Fibroblast of skin of scalp (primary cell): ENCODE measurements around the gene POU1F1.
"Not testable (repeated sequence)": the region's sequence is repeated elsewhere in the genome, so short reads cannot be mapped to it uniquely, and the experiment has no call there.

Experiments
- DNase-seq: peaks from one replicate; pipeline ENCODE4 v3.0.0-alpha.2; 2013

The POU1F1 gene

DNA sequence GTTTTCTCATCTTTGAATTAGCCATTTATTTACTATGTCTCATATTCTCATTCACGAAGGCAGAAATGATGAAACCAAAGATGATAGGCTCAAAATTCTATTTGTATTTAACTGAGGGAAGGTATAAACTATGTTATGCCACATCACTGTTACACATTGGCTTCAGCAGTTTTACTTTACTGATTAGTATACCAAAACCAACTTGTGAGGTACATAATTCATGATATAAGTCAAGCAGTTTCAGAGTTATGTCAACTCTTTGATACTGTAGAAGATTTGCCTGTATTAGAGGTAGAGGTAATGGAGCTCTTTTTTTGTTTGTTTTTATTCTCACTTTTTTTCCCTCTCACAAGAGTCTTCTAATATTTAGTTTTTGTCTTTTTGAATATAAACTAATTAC lies 26.4 kb downstream of the POU1F1 start:
- DNase-seq, result no peak

- DNase-seq, result no peak
These were observed 27.6 kb downstream of the POU1F1 start for GRCh38 chr3:87248831-87249230.

DNA sequence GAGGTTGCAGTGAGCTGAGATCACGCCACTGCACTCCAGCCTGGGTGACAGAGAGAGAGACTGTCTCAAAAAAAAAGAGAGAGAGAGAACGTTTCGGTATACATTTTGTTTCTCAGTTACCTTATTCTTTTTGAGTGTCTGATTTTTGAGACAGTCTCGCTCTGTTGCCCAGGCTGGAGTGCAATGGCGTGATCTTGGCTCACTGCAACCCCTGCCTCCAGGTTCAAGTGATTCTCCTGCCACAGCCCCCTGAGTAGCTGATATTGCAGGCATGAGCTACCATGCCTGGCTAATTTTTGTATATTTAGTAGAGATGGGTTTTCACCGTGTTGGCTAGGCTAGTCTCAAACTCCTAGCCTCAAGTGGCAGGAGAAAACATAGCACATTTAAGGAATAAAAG lies 28.2 kb downstream of the POU1F1 start:
- not testable (repeated sequence) for DNase-seq

DNA sequence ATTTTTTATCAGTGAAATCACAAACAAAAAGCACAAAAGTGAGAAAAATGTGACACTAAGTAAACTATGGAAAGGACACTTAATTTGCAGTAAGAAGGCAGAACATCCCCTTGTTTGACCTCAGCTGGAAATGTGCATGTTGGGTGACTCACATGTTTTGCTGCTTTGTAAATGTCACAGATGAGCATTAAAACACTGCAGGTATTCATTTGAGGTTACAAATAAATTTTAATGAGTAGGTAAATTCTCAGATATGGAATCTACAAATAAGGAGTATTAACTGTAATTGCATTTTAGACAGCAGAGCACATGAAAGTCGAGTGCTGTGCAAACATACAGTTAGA lies 29.0 kb downstream of the POU1F1 start:
- DNase-seq, result no peak

- DNase-seq, result no peak
These were observed 29.5 kb downstream of the POU1F1 start for GRCh38 chr3:87246662-87247429.

GRCh38 chr3:87236093-87236492 lies 40.3 kb downstream of the POU1F1 start:
- DNase-seq, result no peak

- DNase-seq, result no peak
These were observed 42.6 kb downstream of the POU1F1 start for GRCh38 chr3:87233805-87234204.

DNA sequence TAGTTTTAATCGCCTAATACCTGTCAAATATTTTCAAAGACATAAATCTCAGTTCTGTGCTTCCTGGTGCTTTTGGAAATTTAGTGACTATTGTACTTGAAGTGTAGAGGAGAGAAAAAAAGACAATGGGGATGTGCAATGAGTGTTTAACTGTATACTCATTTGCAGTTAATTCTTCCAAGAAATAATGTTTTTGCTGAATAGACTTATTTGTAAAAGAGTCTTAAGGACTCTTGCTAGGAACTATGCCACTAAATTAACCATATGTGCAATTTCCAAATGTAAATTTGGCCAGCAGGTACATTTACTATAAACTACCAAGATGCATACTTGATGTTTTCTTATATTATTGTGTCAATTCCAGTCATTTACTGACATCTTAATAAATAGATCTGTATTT lies 47.3 kb downstream of the POU1F1 start:
- no peak for DNase-seq

- DNase-seq, result peak; percentile 34
These were observed 48.1 kb downstream of the POU1F1 start for GRCh38 chr3:87228316-87228715.

DNA sequence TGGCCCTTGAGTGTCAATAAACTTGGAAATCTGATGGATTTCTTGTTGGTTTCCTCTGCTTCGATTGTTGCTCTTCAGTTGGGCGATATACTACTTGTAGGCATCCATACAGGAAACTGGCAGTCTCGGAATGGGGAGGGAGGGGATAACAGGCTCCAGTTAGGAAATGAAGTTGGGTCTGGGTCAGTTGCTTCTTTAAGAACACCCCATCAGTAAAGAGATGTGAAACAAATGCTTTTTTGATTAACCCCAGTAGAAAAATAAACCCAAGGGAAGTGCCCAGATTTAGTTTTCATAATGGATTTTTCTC lies 48.6 kb downstream of the POU1F1 start:
- no peak for DNase-seq

GRCh38 chr3:87227104-87227834 lies 49.1 kb downstream of the POU1F1 start, which contains the start of gene CHMP2B:
CHMP2B (plus strand) TSS chr3:87227309; CDS start chr3:87227523, 214 bp downstream.
- peak; percentile 91 for DNase-seq

GRCh38 chr3:87225659-87226058 lies 50.7 kb downstream of the POU1F1 start:
- DNase-seq, result no peak

GRCh38 chr3:87219611-87220010 lies 56.8 kb downstream of the POU1F1 start:
- no peak for DNase-seq

GRCh38 chr3:87218560-87218959 lies 57.8 kb downstream of the POU1F1 start:
- no peak for DNase-seq
